Measurements from ENCODE around the gene C12orf57.

DNA sequence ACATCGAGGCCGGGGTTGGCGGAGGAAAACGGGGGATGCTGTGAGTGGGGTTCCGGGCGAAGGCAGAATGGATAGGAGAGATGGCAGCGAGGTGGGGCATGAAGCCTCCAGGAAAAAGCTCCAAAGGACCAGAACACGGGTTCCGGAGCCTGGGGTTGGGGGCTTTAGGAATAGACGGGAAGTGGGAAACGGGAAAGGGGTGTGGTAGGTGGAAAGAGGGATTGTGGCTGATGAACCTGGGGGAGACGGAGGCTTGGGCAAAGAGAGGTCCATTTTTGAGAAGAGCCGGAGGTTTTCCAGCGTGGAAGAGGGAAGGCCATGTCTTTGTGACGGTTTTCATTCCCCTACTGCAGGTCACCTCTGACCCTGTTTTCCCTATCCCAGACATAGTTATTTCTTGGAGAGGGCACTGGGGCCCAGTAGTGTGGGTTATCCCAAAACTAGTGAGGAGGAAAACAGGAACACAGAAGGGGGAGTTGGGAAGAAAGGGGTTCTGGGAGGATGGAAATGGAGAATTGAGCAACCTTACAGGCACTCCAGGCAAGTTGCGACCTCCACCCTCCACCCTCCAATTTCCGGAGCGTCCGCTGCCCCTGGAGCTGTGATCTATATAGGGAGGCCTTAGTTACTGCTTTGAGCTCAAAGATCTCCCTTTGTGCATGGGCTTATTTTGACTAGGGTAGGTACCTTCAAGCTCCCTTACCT lies 15.0 kb upstream of the C12orf57 start:
- TF ChIP-seq, protein P1, sequence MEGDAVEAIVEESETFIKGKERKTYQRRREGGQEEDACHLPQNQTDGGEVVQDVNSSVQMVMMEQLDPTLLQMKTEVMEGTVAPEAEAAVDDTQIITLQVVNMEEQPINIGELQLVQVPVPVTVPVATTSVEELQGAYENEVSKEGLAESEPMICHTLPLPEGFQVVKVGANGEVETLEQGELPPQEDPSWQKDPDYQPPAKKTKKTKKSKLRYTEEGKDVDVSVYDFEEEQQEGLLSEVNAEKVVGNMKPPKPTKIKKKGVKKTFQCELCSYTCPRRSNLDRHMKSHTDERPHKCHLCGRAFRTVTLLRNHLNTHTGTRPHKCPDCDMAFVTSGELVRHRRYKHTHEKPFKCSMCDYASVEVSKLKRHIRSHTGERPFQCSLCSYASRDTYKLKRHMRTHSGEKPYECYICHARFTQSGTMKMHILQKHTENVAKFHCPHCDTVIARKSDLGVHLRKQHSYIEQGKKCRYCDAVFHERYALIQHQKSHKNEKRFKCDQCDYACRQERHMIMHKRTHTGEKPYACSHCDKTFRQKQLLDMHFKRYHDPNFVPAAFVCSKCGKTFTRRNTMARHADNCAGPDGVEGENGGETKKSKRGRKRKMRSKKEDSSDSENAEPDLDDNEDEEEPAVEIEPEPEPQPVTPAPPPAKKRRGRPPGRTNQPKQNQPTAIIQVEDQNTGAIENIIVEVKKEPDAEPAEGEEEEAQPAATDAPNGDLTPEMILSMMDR (IDR thresholded peaks at IDR 0.05; ENCODE audit: insufficient read depth, low read length), result no peak
- TF ChIP-seq GABPA (IDR thresholded peaks at IDR 0.05; ENCODE audit: low read depth) (no peak), POLR2AphosphoS5 (IDR thresholded peaks at IDR 0.05; ENCODE audit: low read depth) (no peak)
- TF ChIP-seq, protein P2, sequence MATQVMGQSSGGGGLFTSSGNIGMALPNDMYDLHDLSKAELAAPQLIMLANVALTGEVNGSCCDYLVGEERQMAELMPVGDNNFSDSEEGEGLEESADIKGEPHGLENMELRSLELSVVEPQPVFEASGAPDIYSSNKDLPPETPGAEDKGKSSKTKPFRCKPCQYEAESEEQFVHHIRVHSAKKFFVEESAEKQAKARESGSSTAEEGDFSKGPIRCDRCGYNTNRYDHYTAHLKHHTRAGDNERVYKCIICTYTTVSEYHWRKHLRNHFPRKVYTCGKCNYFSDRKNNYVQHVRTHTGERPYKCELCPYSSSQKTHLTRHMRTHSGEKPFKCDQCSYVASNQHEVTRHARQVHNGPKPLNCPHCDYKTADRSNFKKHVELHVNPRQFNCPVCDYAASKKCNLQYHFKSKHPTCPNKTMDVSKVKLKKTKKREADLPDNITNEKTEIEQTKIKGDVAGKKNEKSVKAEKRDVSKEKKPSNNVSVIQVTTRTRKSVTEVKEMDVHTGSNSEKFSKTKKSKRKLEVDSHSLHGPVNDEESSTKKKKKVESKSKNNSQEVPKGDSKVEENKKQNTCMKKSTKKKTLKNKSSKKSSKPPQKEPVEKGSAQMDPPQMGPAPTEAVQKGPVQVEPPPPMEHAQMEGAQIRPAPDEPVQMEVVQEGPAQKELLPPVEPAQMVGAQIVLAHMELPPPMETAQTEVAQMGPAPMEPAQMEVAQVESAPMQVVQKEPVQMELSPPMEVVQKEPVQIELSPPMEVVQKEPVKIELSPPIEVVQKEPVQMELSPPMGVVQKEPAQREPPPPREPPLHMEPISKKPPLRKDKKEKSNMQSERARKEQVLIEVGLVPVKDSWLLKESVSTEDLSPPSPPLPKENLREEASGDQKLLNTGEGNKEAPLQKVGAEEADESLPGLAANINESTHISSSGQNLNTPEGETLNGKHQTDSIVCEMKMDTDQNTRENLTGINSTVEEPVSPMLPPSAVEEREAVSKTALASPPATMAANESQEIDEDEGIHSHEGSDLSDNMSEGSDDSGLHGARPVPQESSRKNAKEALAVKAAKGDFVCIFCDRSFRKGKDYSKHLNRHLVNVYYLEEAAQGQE (IDR thresholded peaks at IDR 0.05; ENCODE audit: insufficient replicate concordance, low read depth), result no peak
